ENCODE measurements around the gene ORC3.
"Not testable (repeated sequence)": the region's sequence is repeated elsewhere in the genome, so short reads cannot be mapped to it uniquely, and the experiment has no call there.

- not testable (repeated sequence) for TF ChIP-seq CTCF (conservative IDR thresholded peaks at IDR 0.05; ENCODE audit: low read depth, low read length); USF2 (IDR thresholded peaks at IDR 0.05; ENCODE audit: low read depth, low read length); RAD21 (IDR thresholded peaks at IDR 0.05; ENCODE audit: low read length); POLR2A (IDR thresholded peaks at IDR 0.05; ENCODE audit: low read depth, low read length); RCOR1 (IDR thresholded peaks at IDR 0.05; ENCODE audit: insufficient replicate concordance, low read length); CEBPB (IDR thresholded peaks at IDR 0.05; ENCODE audit: low read depth, low read length); MAZ (IDR thresholded peaks at IDR 0.05; ENCODE audit: borderline replicate concordance, low read depth, low read length); NFE2L2 (IDR thresholded peaks at IDR 0.05; ENCODE audit: low read depth, low read length); RFX5 (IDR thresholded peaks at IDR 0.05; ENCODE audit: low read depth, low read length)
Measured at GRCh38 chr6:87687893-87688292, 98.0 kb downstream of the ORC3 start.

All from IMR-90 (cell line).